ENCODE results near the gene SLC7A7.
A peak's percentile ranks its signal among the peaks of the same experiment; 100 is the strongest.

GRCh38 chr14:22803687-22803974 lies 11.6 kb downstream of the SLC7A7 start:
- no peak for TF ChIP-seq CTCF (IDR thresholded peaks at IDR 0.05 in 2 of 3, conservative IDR thresholded peaks at IDR 0.05 in 1 of 3; ENCODE audit: control insufficient read depth in 2 of 3, extremely low read depth in 1 of 3, insufficient read depth in 1 of 3, low read depth in 3 of 3, low read length in 3 of 3)
- TF ChIP-seq TCF7 (IDR thresholded peaks at IDR 0.05; ENCODE audit: borderline replicate concordance), result no peak
- TF ChIP-seq NR2C2 (IDR thresholded peaks at IDR 0.05; ENCODE audit: borderline replicate concordance, control insufficient read depth, insufficient read length, low read depth), result no peak
- TF ChIP-seq KAT2A (conservative IDR thresholded peaks at IDR 0.05; ENCODE audit: control insufficient read depth, low read depth, low read length), result no peak
- TF ChIP-seq ESRRA (IDR thresholded peaks at IDR 0.05; ENCODE audit: low read length), result no peak
- TF ChIP-seq POLR2A (IDR thresholded peaks at IDR 0.05; ENCODE audit: low read depth, low read length), result peak; percentile 52; the same call in 1 of the 2 replicates
- TF ChIP-seq PAX8 (IDR thresholded peaks at IDR 0.05), result no peak
- no peak for TF ChIP-seq HDAC2 (IDR thresholded peaks at IDR 0.05)

Data from GM12878 (cell line).